Measurements from ENCODE around the gene SLCO4A1.

DNA sequence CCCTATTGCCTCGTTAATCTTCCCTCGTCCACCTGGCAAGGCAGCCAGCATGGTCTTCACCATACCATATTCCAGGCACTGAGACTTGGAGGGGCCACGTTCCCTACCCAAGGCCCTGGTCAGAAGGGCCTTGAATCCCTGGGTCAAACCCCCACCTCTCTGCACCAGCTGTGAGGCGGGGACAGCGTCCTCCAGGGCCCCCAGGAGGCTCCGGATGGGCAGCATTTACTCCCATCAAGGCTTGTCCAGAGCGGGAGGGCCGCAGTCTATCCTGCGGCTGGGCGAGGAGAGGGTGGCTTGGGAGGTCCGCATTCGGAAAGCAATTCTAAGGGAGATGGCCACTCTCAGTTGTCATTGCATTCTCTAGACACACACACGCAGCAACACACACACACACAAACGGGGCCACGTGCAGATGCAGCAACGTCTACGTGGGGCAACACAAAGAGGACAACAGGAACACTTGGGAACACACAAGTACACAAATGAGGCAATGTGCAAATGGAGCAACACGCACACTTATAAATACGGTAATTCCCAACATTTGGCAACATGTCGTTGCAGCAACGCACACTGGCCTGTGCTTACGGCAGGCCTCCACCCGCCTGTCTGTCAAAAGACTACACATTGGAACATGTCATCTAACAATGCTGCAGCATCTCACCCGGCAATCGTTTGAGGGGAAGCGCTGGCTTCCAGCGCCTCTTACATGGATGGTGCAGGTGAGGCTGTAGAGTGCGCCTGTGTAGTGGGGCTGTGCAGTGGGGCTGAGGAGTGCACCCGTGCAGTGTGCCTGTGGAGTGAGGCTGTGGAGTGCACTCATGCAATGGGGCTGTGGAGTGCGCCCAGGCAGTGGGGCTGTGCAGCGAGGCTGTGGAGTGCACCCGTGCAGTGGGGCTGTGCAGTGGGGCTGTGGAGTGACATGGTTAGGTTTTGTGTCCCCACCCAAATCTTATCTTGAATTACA lies 53.4 kb downstream of the SLCO4A1 start:
- TF ChIP-seq EZH2 (IDR thresholded peaks at IDR 0.05; ENCODE audit: insufficient read depth, poor library complexity, severe bottlenecking) (no peak), EZH2phosphoT487 (IDR thresholded peaks at IDR 0.05; ENCODE audit: insufficient read depth, low read depth) (no peak)

All from GM23248 (cell line).